ENCODE results near the gene ELK3.

The ELK3 gene

DNA sequence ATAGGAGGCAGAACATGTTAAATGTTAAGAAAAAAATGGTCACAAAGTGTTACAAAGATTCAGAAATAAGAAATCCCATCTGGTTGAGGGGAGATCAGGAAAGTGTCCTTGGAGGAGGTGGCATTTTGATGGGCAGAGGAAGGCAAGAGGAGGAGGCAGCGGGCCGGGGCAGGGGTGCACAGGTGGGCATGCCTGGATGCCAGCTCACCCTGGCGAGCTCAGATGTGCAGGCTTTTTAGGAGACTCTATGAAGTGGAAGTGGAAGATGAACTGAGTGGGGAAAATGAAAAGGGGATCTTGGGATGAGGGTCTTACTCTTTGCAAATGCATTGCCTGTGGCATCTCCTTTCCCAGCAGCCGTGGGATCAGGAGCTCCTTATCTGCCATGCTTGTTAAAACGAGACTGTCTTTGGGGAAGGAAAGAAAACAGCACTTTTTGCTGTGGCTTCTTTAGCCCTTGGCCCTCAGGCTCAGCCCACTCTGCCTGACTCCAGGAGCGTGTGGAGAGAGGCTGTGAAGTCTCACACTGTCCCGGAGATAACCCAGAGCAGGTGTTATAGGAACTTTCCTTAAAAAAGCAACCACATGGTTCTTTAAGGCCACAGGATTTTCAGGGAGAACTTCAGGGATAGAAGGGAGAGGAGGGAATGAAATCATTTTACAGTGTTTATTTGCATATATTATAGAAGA lies 62.6 kb downstream of the ELK3 start:
- no peak for DNase-seq (ENCODE audit: low read depth)

DNA sequence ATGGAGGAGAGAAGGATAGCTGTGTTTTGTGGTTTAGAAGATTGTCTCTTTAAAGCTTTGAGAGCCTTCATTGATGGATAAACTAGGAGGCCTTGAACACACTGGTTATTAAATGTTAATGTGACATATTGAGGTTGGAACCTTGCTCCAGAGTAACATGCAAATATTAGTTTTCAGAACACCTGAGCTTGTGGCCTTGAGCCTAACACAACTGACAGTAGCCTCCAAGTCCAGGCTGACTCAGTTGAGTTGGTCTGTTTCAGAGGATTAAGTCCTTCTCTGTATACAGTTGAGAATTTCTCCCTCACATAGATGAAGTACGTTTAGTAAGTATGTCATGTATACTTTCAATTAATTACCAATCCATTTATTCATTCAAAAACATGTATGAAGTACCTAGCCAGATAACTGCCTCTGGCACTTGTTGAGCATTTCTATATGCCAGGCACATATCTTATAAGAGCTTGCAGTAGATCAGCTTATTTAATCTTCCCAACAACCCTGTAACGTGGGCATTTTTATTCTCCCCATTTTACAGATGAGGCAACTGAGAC lies 63.5 kb downstream of the ELK3 start:
- DNase-seq (ENCODE audit: low read depth) = no peak

DNA sequence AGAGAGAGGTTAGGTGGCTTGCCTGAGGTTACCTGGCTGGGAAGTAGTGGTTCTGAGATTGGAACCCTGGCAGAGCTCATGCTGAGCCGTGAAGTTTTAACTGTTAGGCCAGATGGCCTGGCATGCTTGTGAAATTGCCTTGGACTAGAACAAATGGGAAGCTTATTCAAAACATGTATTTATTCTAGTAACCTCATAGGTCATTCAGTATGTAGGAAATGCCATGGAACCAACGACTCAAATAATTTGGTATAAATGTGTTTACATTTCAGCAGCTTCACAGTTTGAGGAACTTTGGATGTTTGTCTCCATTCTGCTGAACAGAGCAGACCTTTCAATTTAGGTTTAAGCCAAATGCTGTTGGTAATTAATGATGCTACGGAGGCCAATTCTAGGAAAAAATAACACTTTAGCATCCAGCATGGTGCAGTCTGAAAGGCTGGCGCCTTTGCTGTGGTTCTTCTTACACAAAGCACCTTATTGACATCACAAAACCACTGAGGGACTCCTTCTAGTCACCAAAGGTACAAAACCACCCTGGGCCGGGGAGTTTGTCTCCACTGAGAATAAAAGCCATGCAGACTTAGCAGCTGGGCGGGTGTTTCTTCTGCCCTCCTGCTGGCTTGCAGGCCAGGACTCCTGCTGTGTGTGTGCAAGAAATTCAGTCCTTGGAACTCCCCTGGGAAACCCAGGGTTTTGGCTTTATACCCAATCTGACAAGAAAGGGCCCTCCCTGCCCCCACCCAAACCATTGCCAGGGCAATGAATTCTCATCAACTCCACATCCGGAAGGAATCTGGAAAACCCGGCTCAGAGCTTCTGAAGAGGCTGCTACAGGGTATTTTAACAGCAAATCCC lies 64.2 kb downstream of the ELK3 start:
- DNase-seq (ENCODE audit: low read depth) = no peak

DNA sequence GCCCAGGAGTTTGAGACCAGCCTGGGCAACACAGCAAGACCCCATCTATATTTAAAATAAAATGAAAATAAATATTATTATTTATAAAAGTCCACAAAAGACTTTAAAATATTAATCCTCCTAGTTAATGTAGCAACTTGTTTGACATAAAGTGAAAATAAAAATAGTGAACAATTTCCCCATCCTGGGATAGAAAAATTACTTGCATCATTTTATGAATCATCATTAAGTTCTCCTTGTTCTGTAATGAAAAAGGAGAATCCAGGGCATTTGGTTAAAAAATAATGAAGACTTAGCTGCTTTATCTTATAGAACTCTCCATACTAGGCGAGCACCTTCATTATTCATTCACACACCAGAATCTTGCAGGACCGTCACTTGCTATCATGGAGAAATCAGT lies 66.1 kb downstream of the ELK3 start:
- DNase-seq (ENCODE audit: low read depth) = no peak

DNA sequence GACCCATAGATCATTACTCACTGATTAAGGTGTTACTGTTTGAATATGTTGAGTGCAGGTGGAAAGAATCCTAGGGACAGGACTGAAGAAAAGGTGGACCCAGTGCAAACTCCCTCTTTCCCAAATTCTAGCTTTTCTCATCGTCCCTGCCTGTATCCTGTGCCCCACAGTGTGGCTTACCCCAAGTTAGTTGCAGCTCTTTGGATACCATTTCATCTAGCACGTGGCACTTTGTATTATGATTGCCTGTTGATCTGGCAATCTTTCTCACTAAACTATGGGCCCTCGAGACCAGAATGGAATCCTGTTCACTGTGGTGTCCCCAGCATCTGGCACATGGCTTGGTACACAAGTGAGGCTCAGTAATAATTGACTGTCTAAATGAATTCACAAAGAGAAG lies 66.5 kb downstream of the ELK3 start:
- no peak for DNase-seq (ENCODE audit: low read depth)

DNA sequence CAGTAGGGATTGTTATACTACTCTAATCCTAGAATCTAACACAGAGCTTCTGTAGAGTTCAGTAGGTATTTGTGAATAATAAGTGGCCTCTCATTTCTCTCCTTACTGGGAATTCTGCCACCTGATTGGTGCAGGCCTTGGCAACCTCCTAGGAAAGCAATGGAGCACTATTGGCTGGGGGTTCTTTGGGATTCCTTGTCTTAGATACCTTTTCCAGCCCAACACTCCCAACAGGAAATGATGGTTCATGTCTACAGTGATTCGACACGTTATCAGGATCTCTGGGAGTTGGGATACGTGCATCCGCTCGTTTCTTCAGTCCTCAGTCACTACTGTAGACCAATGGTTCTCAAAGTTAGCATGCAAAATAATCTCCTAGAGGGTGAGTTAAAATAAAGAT lies 67.4 kb downstream of the ELK3 start:
- DNase-seq (ENCODE audit: low read depth) = no peak

DNA sequence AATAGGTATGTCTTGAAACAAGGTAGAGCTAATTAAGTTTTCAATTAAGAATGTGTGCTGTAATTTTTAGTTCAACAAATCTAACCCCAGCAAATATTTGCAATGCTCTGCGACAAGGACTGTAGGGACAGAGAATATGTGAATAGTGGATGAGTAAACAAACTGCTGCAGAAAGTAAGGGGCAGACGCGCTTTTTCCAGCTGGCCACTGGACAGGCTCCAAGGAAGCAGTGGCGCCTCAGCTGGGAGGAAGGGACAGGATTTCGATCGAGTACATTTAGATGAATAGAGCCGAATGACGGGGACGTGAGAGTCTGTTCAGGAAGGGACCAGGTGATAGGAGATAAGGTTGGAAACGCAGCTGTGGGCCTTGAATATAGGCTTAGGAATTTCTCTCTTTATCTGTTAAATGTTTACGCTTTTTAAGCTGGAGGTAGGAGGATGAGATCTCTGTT lies 69.3 kb downstream of the ELK3 start:
- DNase-seq (ENCODE audit: low read depth) = no peak

DNA sequence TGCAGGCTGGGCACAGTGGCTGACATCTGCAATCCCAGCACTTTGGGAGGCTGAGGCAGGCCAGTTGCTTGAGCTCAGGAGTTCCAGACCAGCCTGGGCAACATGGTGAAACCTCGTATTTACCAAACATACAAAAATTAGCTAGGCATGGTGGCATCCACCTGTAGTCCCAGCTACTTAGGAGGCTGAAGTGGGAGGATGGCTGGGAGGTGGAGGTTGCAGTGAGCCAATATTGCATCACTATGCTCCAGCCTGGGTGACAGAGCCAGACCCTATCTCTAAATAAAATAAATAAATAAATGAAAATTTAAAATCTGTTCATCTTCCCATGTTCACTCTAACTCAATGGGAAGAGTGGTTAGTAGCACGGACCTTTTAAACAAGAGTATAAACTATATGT lies 71.2 kb downstream of the ELK3 start:
- no peak for DNase-seq (ENCODE audit: low read depth)

DNA sequence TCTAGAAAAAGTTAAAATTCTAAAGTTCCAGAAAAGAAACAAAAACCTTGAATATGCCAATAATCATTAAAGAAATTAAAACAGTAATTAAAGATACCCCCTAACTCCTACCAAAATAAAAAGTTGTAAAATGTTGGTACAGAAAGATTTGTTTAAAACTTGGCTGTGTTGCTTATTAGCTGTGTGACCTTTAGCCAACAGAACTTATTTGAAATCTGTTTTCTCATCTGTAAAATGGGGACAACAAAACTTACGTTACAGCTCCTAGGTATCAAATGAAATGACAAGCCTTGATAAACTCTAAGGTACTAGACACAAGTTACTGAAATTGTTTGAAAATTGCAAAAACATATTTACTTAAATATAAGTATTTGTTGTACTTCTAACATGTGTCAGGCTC lies 71.7 kb downstream of the ELK3 start:
- DNase-seq (ENCODE audit: low read depth) = no peak

DNA sequence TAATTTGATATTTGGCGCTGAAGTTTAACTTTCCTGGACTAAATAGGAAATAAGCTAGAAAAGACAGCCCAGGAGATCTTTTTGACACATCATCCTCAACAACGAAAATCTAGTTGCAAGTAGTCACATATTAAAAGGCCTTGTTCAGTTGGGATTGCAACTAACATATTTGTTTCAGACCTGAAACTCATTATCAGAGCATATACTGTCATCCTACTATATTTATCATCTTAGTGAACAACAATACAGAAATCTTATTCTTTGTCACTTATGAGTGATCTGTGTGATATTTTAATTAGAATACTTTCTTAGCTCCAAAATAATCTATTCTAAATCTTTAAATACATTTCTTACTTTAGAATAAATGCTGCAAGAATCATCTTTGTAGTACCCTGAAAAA lies 72.1 kb downstream of the ELK3 start:
- DNase-seq (ENCODE audit: low read depth) = no peak

DNA sequence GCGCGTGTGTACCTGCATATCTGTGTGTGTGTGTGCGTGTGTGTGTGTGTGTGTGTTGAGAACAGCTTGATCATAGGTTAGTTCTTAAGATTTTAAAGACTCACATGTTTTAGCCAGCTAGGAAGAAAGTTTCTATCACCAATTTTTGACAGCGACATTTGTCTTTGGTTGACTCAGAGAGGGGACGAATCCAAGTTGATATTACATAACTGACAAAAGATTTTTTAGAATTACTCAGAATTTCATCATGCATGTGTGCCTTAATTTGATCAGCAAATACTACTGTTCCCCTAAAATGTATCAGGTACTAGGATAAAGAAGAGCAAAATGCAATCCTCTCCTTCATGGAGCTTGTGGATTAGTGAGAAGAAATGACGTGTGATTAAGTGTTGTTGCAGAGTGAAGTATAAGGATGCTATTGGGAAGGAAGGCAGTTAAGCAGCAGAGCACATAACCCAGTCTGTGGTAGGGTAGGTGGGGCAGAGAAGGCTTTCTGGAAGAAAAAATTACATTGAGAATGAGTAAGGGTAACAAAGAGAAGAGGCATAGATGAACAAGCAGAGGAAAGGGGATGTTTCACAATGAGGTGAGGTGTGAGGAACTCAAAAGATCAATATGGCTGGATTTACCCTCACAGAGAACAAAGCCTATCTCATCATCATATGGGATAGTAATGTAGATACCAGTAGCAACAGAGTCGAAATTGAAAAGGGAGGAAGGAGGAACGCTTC lies 77.5 kb downstream of the ELK3 start:
- no peak for DNase-seq (ENCODE audit: low read depth)

DNA sequence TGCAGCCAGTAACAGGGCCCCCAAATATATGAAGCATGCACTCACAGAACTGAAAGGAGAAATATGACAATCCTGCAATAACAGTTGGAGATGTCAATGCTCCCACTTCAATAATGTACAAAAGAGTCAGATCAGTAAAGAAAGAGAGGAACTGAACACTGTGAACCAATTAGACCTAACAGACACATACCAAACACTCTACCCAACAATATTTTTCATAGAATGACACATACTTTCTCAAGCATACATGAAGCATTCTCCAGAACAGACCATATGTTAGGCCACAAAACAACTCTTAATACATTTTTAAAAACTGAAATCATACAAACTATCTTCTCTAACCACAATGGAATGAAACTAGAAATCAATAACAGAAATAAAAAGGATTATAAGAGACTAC lies 80.2 kb downstream of the ELK3 start:
- DNase-seq (ENCODE audit: low read depth) = no peak

DNA sequence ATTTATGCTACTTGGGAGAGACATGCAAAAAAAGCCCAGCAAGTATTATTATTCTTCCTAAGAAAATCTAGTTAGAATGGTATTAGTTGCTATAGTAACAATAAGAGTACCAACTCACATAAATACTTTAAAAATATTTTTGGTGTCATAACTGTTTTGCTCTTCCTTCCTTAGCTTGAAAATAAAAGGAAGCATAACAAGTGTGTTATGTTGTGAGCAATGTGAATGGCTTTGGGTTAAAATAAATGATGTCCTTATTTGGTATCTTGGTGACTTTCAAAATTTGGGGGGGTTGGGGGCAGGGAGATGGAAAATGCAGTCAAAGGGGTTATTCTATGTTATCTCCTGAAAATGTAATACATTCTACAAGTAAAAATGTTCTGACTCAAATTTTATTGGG lies 91.0 kb downstream of the ELK3 start:
- no peak for DNase-seq (ENCODE audit: low read depth)

DNA sequence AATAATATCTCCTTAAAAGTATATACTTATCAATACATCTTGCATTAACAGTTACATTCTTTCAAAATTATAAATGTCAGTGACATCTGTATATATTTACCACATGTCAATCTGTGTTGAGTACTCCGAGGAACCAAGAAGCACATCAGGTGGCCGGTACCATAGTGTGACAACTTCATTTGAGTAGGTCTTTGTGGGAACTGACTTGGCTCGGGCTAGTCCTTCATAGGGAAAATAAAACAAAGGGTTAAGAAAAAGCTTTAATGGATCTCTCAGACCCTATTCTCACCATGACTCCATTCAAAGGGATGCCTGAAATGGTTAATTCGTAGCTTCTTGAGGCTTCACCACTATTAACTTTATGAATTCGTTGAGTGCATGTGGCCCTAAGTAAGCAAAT lies 94.9 kb downstream of the ELK3 start:
- DNase-seq (ENCODE audit: low read depth) = no peak

DNA sequence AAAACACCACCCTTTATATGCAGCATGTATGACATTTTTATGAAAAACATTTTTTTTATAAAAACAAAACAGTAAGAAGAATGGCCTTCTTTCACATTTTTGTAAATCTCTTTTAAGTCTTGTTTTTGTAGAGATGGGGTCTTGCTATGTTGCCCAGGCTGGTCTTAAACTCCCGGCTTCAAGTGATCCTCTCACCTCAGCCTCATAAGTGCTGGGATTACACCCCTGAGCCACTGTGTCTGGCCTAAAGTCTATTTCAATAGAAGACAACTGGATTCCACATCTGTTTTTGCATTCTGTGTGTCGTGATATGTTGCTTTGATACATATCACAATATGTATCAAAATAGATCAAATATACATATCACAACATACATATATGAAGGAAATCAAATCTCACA lies 98.9 kb downstream of the ELK3 start:
- no peak for DNase-seq (ENCODE audit: low read depth)

DNA sequence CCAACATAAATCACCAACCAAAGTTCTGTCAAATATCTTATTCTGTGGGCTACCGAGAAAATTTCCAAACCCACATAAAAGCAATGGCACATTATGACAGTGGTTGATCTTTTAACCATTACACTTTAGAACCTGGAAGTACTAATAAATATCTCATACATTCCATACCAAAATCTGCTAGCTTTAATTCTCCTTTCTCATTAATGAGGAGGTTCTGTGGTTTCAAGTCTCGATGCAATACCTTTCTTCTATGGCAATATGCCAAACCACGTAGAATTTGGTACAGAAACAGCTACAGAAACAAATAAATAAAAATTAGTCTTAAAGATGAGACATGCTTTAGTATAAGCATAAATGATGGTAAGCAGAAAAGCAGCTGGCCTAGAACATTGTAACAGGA lies 100.7 kb downstream of the ELK3 start:
- DNase-seq (ENCODE audit: low read depth) = no peak

DNA sequence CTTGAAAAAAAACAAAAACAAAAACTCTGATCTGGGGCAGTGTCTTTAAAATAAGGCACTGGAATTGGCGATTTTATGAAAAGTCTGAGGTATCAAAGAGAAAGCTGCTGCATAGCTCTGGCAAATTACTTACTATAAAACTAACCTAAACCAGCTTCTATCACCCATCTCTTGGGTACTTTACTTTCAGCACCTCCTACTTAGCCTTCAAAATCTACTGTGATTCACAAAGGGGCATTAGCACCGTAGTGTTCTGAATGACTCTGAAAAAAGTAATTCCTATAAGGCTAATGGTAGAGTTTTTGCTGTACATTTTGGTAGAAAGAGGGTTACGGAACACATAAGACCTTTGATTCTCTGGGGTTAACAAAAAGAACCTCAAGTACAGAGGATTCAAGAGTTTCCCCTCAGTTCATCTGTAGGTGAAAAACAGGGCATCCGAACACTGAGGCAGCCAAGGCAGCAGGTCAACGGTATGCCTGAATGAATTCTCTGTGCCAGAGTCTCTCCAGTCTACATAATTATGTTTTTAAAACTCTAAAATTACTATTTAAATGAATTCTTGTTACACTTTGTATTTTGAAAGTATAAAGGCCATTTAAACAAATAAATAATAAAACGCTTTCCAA lies 101.5 kb downstream of the ELK3 start:
- DNase-seq (ENCODE audit: low read depth) = no peak

DNA sequence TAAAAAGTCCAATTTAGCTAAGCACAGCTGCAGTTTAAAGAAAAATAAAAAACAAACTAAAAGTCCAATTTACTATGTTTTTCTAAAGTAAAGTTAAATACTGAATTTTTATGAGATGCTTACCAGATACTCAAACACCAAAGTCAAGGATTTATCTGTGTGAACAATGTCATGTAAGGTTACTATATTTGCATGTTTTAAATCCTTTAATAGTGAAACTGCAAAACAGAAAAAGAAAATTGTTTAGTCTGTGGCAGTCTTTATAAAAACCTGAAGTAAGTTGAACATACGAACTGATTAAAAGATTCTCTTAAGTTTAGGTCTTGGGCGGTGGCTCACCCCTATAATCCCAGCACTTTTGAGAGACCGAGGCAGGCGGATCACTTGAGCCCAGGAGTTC lies 103.3 kb downstream of the ELK3 start:
- no peak for DNase-seq (ENCODE audit: low read depth)

DNA sequence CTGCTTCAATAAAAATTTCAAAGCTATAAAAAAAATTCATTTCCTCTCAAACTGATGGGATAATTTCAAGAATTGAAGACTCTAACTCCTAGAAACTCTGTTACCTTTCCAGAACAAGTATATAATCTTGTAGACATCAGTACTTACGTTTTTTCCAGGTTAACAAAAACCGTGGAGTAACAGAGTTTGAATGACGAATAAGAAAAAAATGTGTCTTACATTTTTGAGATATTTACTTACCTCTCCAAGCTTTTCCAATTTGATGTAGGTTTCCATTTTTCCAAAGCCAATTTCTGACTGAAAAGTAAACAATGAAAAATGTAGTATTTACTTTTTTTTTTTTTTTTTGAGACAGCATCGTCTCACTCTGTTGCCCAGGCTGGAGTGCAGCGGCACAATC lies 105.9 kb downstream of the ELK3 start:
- no peak for DNase-seq (ENCODE audit: low read depth)

DNA sequence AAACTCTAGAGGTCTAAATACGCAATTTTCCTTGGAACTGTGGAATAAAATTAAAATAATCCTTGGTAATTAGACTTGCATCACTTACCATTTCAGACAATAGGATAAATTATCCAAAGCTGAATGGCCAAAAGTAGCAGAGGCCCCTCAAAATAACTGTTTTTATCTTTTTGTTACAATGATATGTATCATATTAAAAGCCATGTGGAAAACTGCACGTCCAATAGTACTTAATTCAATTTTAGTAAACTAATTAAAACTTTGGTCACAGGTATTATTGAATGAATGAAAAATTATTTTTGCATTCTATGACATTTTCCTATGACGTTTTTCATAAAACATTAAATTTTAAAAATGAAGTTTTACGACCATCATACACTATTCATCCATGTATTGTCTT lies 107.6 kb downstream of the ELK3 start:
- DNase-seq (ENCODE audit: low read depth) = no peak

DNA sequence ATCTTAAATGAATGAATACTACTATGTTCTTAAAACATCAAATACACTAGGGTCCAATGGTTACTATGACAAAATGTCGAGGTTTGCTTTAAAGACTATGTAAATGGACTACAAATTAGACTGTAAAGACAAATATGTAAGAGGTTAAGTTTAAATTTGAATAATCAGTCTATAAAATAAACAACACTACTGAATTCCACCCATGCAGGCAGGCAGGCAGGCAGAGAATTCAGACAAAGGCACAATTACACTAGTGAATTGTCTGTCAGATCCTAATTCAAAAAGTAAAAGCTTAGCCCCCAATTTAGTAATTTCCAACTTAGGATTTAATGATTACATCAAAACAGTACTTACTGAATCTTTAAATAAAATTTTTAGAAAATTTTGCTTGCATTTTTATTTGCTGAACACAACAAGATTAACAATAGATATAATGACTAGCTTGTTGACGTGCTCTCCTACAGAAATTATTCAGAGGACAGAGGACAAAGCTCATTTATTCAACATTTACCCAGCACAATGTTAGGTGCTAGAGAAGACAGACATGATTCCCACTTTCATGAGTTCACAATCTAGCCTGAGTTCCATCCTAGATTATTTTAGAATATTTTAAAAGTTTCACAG lies 108.6 kb downstream of the ELK3 start:
- DNase-seq (ENCODE audit: low read depth) = no peak

DNA sequence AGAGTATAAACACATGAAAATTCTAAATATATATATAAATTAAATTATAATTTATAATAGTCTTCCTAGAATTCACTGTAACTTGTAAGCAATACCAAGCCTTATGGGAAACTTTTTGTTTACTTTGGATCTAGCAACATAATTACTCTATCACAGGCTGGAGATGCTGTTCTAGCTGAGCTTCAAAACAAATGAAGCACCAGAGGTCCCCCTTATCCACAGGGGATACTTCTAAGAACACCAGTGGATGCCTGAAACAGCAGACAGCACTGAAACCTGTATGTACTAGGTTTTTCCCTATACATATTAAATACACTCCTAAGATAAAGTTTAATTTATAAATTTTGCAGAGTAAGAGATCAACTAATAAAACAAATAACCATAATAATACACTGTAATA lies 109.5 kb downstream of the ELK3 start:
- DNase-seq (ENCODE audit: low read depth) = no peak
